NOMO-1 treated with dmso at 0.1 percent for 144 hours (cell line): ENCODE results near the gene PTPRN2.
"Not testable (repeated sequence)": the region's sequence is repeated elsewhere in the genome, so short reads cannot be mapped to it uniquely, and the experiment has no call there.

Experiments used
- DNase-seq: peaks from one replicate; lab custom pipeline; 2025; ENCODE audit not compliant: unreplicated experiment; lab: John Stamatoyannopoulos, UW

PTPRN2 gene

DNA sequence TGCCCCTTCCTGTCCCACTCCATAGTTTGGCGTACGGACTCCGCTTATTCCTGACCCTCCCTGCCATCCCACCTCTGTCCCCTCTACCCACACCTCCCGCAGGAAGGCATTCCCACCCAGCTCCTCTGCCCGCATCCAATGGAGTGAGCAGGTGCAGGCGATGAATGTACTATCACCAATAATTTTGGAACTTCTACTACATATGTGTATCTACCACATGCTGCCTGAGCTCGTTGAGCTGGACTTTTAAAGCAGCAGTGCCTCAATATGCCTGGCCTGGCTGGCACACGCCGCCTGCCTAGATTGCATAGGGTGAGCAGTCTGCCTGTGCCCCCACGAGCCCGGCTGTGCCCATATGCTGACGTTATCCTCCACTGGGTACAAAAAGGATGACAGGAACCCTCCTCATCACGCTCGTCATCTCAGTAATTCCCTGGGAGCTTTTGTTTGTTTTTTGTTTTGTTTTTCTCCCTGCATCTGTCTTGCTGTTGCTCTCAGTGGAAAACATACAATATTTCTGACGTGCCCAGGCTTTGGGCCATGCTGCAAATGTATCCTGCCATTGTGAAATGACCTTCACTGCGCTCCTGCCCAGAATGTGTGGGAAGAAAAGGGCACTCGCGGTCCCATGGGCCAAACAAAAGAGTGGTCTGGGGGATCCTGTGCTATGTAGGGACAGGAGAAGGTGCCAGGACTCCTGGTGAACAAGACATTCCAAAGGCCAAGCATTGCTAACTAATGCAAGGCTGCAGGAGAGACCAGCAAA, 302.8 kb downstream of the PTPRN2 start:
- no peak for DNase-seq

DNA sequence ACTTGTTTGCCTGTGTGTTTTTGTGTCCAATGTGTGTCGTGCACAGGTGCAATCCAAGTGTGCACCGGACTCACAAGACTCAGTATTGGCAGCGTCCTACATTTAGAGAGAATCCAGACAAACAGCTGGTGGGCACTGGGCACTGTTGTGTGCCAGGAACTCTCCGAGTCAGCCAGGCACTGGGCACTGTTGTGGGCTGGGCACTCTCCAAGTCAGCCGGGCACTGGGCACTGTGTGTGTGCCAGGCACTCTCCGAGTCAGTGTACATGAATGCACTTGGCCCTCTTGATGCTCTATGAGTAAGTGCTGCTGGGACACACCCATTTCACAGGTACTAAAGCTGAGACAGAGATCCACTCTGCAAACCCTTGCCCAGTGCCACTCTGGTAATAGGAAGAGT, 303.5 kb downstream of the PTPRN2 start:
- DNase-seq: no peak

DNA sequence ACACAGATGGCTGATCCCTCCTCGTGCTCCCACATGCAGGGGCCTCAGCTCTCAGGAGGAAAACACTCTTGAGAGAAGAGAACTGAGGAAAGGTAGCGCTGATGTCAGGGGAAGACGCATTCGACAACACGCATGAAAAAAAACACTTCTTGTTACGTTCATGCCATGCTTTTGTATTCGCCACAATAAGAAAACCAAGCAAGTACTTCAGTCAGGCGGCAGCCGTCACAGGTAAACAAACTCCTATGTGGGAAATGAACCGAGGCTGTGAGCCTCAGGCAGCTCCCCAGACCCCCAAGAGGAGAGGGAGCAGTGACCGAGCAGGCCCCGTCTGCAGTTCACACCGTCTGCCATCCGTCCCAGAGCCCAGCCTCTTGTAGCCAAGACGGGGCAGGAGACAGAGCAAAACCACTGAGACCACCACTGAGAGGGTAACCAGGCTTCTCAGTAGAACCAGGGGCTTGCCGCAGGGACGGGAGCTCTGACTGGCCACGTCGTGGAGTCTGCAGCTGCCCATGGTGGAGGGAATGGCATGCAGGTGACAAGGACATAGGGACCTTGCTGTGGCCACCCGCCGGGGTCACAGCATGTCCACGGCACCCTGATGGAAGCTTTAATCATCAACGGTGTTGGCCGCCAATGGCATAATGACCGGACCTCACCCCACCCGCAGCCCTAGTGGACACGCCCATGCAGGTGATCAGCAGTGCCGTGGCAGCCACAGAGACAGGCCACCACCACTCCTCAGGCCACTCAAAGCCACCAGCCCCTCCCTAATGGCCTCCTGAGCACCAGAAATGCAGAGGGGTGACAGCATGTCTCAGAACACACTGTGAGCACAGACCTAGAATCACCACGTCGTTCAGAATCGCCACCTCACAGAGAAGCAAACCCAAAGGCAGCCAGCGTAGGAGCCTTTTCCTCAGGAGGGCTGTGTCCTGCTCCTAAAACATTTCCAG, 304.3 kb downstream of the PTPRN2 start:
- no peak for DNase-seq

DNA sequence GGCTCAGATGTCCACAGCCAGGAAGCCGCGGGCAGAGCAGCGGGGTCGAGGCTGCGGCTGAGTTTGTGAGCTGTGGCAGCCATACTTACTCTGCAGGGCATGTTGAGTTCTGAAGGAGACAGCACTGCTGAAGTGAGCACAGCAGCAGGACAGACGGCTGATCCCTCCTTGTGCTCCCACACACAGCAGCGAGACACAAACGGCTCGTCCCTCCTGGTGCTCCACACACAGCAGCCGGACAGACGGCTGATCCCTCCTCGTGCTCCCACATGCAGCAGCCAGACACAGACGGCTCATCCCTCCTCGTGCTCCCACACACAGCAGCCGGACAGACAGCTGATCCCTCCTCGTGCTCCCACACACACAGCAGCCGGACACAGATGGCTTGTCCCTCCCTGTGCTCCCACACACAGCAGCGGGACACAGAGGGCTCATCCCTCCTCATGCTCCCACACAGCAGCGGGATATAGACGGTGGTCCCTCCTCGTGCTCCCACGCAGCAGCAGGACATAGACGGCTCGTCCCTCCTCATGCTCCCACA, 305.1 kb downstream of the PTPRN2 start:
- DNase-seq: no peak

DNA sequence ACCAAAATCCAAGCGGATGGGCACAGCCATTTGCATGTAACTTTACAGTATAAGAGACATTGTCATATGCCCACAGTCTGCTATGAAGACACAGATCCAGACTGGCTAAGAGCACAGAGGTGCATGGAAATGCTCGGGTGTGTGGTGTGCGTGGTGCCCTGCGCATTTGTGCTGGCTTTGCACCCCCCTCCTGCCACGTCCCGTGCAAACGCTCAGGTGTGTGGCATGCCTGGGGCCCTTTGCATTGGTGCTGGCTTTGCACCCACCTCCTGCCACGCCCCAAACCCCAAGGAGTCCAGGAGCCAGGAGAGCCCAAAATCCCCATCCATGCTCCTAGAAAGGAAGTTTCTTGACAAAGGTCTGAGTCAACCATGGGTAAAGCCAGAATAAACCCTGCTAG, 306.2 kb downstream of the PTPRN2 start:
- DNase-seq: no peak

DNA sequence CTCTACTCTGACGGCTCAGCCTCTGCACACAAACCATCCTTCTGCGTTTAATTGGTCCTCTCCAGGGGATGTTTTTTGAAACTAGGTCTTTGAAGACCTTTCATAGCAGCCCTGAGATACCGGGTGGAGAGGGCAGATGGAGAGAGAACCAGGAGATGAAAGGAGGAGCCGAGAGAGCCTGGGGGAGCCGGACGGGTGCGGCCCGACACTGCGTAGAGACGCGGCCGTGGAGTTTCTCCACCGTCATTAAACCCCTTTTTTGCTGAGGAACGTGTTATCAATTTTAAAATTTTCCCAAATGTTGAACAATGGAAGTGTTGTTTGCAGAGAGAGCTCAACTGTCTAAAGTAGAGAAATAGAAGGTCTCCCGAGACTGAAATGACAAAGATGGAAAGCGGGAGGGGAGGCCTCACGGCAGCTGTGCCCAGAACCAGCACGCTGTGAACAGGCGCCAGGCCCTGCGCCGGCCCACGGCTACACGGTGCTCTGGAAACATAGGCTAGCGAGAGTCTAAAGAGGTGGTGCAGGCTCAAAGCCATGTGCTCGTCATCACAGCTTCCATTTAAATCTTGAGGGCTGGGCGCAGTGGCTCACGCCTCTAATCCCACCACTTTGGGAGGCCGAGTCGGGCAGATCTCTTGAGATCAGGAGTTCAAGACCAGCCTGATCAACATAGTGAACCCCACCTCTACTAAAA, 307.0 kb downstream of the PTPRN2 start:
- no peak for DNase-seq

DNA sequence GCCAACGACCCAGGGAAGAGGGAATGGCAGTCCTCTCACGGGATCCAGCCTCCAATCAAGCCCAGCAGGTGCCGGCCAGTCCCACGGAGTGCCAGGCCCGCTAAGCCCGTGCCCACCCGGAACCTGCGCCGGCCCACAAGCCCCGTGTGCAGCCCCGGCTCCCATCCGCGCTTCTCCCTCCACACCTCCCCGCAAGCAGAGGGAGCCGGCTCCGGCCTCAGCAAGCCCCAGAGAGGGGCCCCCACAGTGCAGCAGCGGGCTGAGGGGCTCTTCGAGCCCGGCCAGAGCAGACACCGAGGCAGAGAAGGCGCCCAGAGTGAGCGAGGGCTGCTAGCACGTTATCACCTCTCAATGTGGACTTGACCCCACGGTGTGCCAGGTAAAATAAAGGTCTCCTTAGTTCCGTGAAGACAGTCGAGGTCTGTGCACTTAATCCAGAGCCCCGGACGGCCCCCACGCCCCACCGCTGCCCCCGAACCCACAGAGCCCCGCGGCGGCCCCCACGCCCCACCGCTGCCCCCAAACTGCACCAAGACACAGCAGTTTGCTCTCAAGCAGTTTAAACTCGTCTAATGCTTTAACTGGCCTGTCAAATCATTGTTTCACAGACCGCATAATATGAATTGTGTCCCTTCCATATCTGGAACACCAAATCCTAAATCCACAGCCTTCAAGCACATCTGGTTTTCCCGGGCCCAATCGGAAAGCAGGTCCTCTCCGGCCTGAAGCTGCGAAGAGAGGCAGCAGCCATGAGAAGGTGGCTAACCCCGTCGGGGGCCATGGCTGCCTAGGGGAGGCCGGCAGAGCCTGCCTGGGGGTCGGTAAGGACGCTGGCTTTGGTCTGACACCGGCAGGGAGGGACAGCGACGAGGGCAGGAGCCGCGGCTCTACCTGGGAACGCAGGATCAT, 307.8 kb downstream of the PTPRN2 start:
- DNase-seq: no peak

DNA sequence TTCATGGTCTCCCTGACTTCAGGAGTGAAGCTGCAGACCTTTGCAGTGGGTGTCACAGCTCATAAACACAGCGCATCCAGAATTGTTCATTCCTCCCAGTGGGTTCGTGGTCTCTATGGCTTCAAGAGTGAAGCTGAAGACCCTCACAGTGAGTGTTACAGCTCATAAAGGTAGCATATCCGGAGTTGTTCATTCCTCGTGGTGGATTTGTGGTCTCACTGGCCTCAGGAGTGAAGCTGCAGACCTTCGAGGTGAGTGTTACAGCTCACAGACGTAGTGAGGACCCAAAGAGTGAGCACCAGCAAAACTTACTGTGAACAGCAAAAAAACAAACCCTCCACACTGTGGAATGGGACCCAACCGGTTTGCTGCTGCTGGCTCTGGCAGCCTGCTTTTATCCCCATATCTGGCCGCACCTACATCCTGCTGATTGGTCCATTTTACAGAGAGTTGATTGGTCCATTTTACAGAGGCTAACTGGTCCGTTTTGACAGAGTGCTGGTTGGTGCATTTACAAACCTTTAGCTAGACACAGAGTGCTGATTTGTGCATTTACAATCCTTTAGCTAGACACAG, 308.8 kb downstream of the PTPRN2 start:
- no peak for DNase-seq

DNA sequence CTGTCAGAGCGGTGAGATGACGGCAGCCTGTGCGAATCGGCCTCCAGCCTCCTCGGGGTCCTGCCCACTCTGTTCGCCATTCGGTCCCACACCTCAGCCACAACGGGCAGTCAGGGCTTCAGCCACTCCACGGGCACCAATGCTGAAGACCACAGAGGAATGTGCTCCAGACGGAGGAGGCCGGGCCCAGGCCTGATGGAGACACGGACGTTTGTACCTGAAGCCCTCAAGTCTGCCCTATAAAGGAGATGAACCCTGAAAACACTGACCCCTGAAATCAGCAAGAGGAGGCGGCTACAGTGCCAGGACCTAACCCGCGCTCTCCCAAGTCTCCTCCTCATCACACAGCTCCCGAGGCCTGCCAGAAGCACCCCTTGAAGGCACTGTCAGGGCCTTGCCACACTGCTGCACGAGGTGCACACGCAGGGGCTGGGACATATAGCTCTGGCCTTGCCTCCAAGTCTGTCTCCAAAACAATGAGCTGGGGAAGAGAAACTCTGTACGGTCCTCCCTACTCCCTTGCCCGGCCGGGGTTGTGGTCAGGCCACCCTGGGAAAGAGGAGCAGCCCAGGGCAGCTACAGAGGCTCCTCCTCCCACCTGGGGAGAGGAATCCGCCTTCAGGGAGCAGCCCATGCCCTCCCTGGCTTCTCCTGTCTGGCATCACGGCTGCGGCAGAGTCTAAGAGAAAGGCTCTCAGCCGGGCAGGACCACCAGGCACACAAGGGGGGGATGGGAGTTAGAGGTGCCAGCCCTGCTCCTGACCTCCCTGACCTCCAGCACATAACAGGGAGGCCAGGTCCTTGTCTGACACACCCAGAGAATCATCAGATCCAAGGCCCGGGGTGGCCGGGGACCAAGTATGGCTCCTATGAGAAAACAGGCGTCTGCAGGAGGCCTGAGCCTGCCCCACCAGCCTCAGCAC, 310.1 kb downstream of the PTPRN2 start:
- no peak for DNase-seq

DNA sequence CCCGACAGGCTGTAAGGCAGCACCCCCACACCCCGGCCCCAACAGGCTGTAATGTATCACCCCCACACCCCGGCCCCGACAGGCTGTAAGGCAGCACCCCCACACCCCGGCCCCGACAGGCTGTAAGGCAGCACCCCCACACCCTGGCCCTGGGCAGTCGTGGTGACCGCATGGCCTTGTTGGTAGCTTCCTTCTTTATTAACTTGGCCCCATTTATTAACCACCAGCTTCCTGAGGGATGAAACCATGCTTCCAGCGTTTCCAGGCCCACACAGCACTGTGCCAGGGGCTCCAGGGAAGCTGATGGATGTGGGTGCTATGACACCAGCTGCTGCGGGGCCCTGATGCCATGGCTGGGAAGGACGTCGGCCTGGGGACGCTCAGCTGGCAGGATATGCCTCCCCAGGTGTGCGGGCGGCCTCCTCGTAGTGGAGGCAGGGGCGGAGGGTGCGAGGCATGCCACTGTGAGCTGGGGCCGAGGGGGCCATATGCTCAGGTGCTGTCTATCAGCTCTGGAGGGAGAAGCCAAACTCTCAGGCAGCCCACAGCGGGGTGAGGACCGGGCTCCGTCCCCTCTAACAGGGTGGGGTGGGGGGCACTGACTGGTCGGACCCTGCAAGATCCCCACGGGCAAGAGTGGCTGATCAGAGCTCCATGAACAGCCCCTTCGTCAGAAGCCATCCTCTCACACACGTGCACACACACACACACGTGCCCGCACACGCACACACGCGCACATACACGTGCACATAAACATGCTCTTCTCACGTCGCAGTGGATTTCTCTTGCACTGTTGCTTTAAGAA, 311.0 kb downstream of the PTPRN2 start:
- no peak for DNase-seq

DNA sequence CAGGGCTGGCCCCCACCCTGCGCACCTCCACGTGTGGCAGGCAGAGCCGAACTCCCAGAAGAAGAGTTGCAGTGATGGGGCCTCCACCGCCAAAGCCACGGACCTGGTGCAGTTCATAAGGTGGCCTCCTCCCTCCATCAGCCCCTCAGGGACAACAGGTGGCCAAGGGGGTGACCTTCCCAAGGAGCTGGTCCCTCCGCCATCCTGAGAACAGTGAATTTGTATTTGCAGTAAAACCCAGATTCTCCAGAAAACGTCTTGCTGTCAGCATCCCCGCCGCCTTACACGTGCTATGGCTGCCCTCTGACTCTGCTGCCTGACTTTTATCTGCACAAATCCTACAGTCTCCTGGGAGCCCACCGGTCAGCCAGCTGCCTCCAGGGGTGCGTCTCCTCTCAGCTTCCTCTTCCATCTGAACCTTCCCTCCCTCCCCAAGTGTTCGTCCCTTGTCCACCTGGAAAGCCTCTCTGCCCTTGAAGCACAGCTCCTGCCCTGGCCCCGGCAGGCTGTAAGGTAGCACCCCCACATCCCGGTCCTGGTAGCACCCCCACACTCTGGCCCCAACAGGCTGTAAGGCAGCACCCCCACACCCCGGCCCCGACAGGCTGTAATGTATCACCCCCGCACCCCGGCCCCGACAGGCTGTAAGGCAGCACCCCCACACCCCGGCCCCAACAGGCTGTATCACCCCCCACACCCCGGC, 311.8 kb downstream of the PTPRN2 start:
- no peak for DNase-seq

DNA sequence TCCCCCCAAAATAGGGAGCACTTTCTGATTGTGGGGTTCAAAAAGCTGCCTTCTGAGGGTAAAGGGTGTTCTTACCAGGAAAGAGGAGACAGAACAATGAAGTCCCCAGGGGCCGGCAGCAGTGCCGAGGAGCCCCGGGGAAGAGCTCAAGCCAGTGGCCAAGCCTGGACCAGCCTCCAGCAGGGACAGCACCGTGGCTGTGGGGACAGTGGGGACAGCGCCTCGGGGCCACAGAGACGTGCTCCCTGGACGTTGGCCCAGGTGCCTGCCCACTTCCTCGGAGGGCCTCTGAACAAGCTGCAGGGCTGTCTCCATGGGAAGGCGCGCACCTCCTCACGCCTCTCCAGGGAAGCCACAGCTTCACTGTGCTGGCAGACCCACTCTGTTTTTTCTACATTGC, 312.6 kb downstream of the PTPRN2 start:
- no peak for DNase-seq

DNA sequence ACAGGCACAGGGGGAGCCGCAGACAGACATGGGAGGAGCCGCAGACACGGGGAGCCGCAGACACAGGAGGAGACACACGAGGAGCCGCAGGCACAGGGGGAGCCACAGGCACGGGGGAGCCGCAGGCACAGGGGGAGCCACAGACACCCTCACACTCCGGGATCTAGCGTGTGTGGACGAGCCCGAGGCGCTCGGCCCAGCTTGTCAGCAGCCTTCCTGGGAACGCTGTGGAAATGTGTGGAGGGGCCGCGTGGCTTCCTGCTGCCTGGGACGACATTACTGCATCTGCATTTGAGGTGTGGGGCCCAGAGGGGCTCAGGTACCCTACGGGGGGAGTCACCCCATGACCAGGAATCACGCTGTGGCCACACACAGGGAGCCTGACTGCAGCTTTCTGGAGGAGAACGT, 313.2 kb downstream of the PTPRN2 start:
- DNase-seq: no peak

DNA sequence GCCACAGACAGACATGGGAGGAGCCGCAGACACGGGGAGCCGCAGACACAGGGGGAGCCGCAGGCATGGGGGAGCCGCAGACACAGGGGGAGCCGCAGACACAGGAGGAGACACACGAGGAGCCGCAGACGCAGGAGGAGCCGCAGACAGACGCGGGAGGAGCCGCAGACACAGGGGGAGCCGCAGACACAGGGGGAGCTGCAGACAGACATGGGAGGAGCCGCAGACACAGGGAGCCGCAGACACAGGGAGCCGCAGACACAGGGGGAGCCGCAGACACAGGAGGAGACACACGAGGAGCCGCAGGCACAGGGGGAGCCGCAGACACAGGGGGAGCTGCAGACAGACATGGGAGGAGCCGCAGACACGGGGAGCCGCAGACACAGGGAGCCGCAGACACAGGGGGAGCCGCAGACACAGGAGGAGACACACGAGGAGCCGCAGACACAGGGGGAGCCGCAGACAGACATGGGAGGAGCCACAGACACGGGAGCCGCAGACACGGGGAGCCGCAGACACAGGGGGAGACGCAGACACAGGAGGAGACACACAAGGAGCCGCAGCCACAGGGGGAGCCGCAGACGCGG, 313.8 kb downstream of the PTPRN2 start:
- DNase-seq: not testable (repeated sequence)

DNA sequence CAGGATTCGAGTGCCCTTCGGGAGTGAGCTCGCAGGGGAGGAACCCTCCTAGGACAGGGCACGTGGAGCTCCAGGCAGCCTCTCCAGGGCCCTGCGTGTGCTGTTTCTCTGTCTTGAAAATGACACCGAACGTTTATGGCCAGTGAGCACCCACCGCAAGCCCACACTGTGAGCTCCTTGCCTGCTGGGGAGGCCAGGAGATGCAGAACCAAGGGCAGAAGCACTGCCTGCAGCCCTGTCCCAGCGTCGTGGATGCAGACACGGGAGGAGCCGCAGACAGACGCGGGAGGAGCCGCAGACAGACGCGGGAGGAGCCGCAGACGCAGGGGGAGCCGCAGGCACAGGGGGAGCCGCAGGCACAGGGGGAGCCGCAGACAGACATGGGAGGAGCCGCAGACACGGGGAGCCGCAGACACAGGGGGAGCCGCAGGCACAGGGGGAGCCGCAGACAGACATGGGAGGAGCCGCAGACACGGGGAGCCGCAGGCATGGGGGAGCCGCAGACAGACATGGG, 314.4 kb downstream of the PTPRN2 start:
- no peak for DNase-seq

DNA sequence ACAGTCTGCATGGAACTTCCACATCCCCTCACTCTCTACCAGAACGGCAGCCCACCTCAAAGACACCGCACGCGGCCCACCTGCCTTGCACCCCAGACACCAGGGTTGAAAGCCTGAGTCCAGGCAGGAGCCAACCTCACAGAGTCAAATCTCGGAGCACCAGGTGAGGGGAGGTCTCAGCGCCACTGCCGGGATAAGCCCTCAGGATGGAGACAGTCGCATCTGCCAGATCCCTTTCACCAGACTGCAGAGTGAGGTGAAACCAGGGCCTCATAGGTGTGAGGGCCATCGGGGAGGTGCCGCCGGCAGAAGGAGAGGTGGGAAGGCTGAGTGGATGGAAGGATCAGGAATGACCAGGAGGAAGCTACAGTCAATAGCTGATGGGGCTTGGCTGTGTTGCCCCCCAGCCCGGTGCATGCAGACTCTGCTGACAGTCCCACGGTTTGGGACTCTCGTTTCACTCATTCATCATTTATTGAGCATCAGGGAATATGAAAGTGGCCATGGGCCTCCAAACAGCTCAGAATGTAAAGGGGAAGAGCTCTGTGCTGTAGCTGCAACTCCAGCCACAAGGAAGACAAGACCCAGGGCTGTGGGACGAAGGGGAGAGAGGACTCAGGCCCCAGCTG, 315.0 kb downstream of the PTPRN2 start:
- DNase-seq: no peak
